HepG2 (cell line): Measurements from ENCODE around the gene IL36B.

Experiments
- CBX1 ChIP-seq: IDR thresholded peaks from one replicate; pipeline ENCODE4 v1.6.1; 2016; ENCODE audit warnings: antibody characterized with exemption, low read depth
- CTCF ChIP-seq: sonication (generic); formaldehyde crosslinking; IDR thresholded peaks from 2 replicates; pipeline ENCODE4 v1.5.0; 2020; ENCODE audit warnings: mild to moderate bottlenecking, missing genetic modification reagents, moderate library complexity
- GTF2F1 ChIP-seq: fragments of 150-350 bp; IDR thresholded peaks from 2 replicates; pipeline ENCODE4 v1.6.1; 2014; ENCODE audit warnings: low read length
- NFYB ChIP-seq: sonication (generic); formaldehyde crosslinking; IDR thresholded peaks from 2 replicates; pipeline ENCODE4 v1.4.0; 2020; ENCODE audit warnings: missing genetic modification reagents
- TCF12 ChIP-seq, 2 experiments: fragments of 450-650 bp in 1 of 2; sonication (generic) in 1 of 2; formaldehyde crosslinking in 1 of 2; IDR thresholded peaks; 2 replicates each; pipeline versions ENCODE4 v1.6.1 to v1.8.0; 2017 to 2022; ENCODE audit warnings: antibody characterized with exemption in 1 of 2, mild to moderate bottlenecking in 1 of 2, missing genetic modification reagents in 1 of 2, moderate library complexity in 1 of 2
- ZMAT5 ChIP-seq: sonication (generic); formaldehyde crosslinking; IDR thresholded peaks from 2 replicates; pipeline ENCODE4 v1.5.0; 2020; ENCODE audit warnings: mild to moderate bottlenecking, low read depth, missing genetic modification reagents, borderline replicate concordance
- ZNF510 ChIP-seq: sonication (generic); formaldehyde crosslinking; IDR thresholded peaks from 2 replicates; pipeline ENCODE4 v1.4.0; 2020; ENCODE audit warnings: low read depth, mild to moderate bottlenecking, missing genetic modification reagents

GRCh38 chr2:113000436-113000835, 52.2 kb downstream of the IL36B start:
- no peak for TF ChIP-seq TCF12 (IDR thresholded peaks at IDR 0.05)
- TF ChIP-seq TCF12 (CRISPR knock-in tag; IDR thresholded peaks at IDR 0.05), result no peak
- no peak for TF ChIP-seq NFYB (CRISPR knock-in tag)
- TF ChIP-seq CTCF, result no peak
- TF ChIP-seq ZMAT5 (CRISPR knock-in tag), result no peak
- no peak for TF ChIP-seq GTF2F1
- no peak for TF ChIP-seq ZNF510
- no peak for TF ChIP-seq CBX1
